ENCODE data around the gene PPP3R2.
"Not testable (repeated sequence)": the region's sequence is repeated elsewhere in the genome, so short reads cannot be mapped to it uniquely, and the experiment has no call there.

The PPP3R2 gene

DNA sequence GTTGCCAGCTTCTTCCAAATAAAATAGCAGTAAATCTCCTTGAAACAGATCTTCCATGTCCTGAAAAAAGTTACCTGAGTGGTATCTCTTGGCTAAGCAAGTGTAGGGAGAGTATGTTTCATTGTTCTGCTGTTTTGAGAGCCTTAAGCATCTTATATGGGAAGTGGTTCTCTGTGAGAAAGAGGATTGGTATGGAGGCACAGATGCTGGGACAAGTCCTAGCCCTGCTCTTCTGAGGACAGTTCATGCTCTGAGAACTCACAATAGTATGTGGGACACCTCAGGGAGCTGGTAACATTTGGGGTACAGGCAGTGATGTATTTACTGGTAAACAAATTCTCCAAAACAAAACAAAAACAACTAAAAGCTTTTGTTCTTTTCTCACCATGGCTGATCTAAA is 2.0 kb downstream of the PPP3R2 start:
- H3K79me2 ChIP-seq (ENCODE audit: insufficient read depth, low read length) = no peaks in the 10 kb centered on the region
- no peak overlapping the region for H3K4me2 ChIP-seq (ENCODE audit: low read length)
- H3K9ac ChIP-seq (ENCODE audit: low read length) = no peak overlapping the region
- H3K9me2 ChIP-seq (ENCODE audit: low read depth, low read length) = no peaks in the 10 kb centered on the region
- no peaks in the 10 kb centered on the region for H3F3A ChIP-seq (ENCODE audit: insufficient read depth, low read length)
- H3K4me3 ChIP-seq (ENCODE audit: low read depth, low read length, poor library complexity, severe bottlenecking) = no peak overlapping the region
- no peaks in the 10 kb centered on the region for H3K27me3 ChIP-seq (ENCODE audit: insufficient read depth, low read length)
- H2AFZ ChIP-seq (ENCODE audit: low read length) = no peak overlapping the region
- no peak overlapping the region for H3K27ac ChIP-seq (ENCODE audit: low read depth, low read length, poor library complexity, severe bottlenecking)
- H4K20me1 ChIP-seq (ENCODE audit: insufficient read depth, low read length) = no peaks in the 10 kb centered on the region
- no peaks in the 10 kb centered on the region for H3K36me3 ChIP-seq (ENCODE audit: insufficient read depth, low read length)
- H3K4me1 ChIP-seq (ENCODE audit: insufficient read depth, low read length, severe bottlenecking) = no peaks in the 10 kb centered on the region
- H3K9me3 ChIP-seq (ENCODE audit: low read length) = no peaks in the 10 kb centered on the region
- TF ChIP-seq, protein P1, sequence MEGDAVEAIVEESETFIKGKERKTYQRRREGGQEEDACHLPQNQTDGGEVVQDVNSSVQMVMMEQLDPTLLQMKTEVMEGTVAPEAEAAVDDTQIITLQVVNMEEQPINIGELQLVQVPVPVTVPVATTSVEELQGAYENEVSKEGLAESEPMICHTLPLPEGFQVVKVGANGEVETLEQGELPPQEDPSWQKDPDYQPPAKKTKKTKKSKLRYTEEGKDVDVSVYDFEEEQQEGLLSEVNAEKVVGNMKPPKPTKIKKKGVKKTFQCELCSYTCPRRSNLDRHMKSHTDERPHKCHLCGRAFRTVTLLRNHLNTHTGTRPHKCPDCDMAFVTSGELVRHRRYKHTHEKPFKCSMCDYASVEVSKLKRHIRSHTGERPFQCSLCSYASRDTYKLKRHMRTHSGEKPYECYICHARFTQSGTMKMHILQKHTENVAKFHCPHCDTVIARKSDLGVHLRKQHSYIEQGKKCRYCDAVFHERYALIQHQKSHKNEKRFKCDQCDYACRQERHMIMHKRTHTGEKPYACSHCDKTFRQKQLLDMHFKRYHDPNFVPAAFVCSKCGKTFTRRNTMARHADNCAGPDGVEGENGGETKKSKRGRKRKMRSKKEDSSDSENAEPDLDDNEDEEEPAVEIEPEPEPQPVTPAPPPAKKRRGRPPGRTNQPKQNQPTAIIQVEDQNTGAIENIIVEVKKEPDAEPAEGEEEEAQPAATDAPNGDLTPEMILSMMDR (IDR thresholded peaks at IDR 0.05; ENCODE audit: low read length) = no peak
- no peak for TF ChIP-seq EZH2 (IDR thresholded peaks at IDR 0.05; ENCODE audit: borderline replicate concordance, low read length)

DNA sequence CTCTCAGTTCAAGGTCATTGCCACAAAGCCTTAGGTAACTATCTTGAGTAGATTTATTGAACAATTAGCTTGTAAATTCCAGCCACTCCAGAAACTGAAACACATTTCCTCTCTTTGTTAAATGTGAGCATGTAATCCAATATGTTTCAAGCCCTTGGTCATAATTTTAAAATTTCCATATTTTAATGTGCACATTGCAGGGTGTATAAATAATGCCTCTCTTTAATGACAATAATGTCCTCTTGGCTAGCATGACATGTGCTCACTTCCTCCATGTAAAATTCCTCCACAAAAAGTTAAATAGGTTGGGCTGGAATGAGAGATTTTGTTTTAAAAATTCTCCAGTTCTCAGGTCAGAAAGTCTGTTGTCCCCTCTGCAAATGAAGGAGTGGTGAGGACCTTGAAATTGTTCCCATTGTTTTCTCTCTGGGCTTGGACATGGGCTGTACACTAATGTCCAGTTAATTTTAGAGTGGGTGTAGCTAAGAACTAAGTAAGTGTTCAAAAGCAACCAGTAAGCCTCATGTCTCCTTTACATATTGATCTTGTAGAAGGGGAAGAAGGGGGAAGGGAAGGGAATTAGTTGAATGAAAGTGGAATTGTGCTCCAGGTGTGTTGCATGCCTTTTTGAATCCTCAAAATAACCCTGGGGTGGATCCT is 2.9 kb downstream of the PPP3R2 start:
- no peak overlapping the region for H3K4me2 ChIP-seq (ENCODE audit: low read length)
- H3K9me3 ChIP-seq (ENCODE audit: low read length) = no peaks in the 10 kb centered on the region
- no peak overlapping the region for H2AFZ ChIP-seq (ENCODE audit: low read length)
- no peaks in the 10 kb centered on the region for H3K27me3 ChIP-seq (ENCODE audit: insufficient read depth, low read length)
- no peak overlapping the region for H3K4me3 ChIP-seq (ENCODE audit: low read depth, low read length, poor library complexity, severe bottlenecking)
- no peaks in the 10 kb centered on the region for H4K20me1 ChIP-seq (ENCODE audit: insufficient read depth, low read length)
- no peaks in the 10 kb centered on the region for H3K4me1 ChIP-seq (ENCODE audit: insufficient read depth, low read length, severe bottlenecking)
- H3F3A ChIP-seq (ENCODE audit: insufficient read depth, low read length) = no peaks in the 10 kb centered on the region
- no peak for TF ChIP-seq EZH2 (IDR thresholded peaks at IDR 0.05; ENCODE audit: borderline replicate concordance, low read length)
- TF ChIP-seq, protein P1 (IDR thresholded peaks at IDR 0.05; ENCODE audit: low read length) = no peak
- no peaks in the 10 kb centered on the region for H3K36me3 ChIP-seq (ENCODE audit: insufficient read depth, low read length)
- H3K9me2 ChIP-seq (ENCODE audit: low read depth, low read length) = no peaks in the 10 kb centered on the region
- no peaks in the 10 kb centered on the region for H3K79me2 ChIP-seq (ENCODE audit: insufficient read depth, low read length)
- H3K9ac ChIP-seq (ENCODE audit: low read length) = no peak overlapping the region
- H3K27ac ChIP-seq (ENCODE audit: low read depth, low read length, poor library complexity, severe bottlenecking) = no peak overlapping the region

GRCh38 chr9:101590901-101591300 is 3.9 kb downstream of the PPP3R2 start:
- H3K9me2 ChIP-seq (ENCODE audit: low read depth, low read length) = no peaks in the 10 kb centered on the region
- no peak overlapping the region for H3K4me3 ChIP-seq (ENCODE audit: low read depth, low read length, poor library complexity, severe bottlenecking)
- H3K79me2 ChIP-seq (ENCODE audit: insufficient read depth, low read length) = no peaks in the 10 kb centered on the region
- H3K9me3 ChIP-seq (ENCODE audit: low read length) = no peaks in the 10 kb centered on the region
- no peak for TF ChIP-seq EZH2 (IDR thresholded peaks at IDR 0.05; ENCODE audit: borderline replicate concordance, low read length)
- TF ChIP-seq, protein P1 (IDR thresholded peaks at IDR 0.05; ENCODE audit: low read length) = no peak
- no peak overlapping the region for H2AFZ ChIP-seq (ENCODE audit: low read length)
- no peaks in the 10 kb centered on the region for H3F3A ChIP-seq (ENCODE audit: insufficient read depth, low read length)
- H3K9ac ChIP-seq (ENCODE audit: low read length) = no peak overlapping the region
- no peaks in the 10 kb centered on the region for H4K20me1 ChIP-seq (ENCODE audit: insufficient read depth, low read length)
- H3K27ac ChIP-seq (ENCODE audit: low read depth, low read length, poor library complexity, severe bottlenecking) = no peak overlapping the region
- no peaks in the 10 kb centered on the region for H3K4me1 ChIP-seq (ENCODE audit: insufficient read depth, low read length, severe bottlenecking)
- H3K36me3 ChIP-seq (ENCODE audit: insufficient read depth, low read length) = no peaks in the 10 kb centered on the region
- H3K4me2 ChIP-seq (ENCODE audit: low read length) = no peak overlapping the region
- H3K27me3 ChIP-seq (ENCODE audit: insufficient read depth, low read length) = no peaks in the 10 kb centered on the region

- H3K27ac ChIP-seq (ENCODE audit: low read depth, low read length, poor library complexity, severe bottlenecking); H3K4me2 ChIP-seq (ENCODE audit: low read length); H3K9ac ChIP-seq (ENCODE audit: low read length); H3K9me3 ChIP-seq (ENCODE audit: low read length); H3K4me1 ChIP-seq (ENCODE audit: insufficient read depth, low read length, severe bottlenecking); H3K9me2 ChIP-seq (ENCODE audit: low read depth, low read length); H3K79me2 ChIP-seq (ENCODE audit: insufficient read depth, low read length); H3F3A ChIP-seq (ENCODE audit: insufficient read depth, low read length); H3K36me3 ChIP-seq (ENCODE audit: insufficient read depth, low read length); H3K4me3 ChIP-seq (ENCODE audit: low read depth, low read length, poor library complexity, severe bottlenecking); H3K27me3 ChIP-seq (ENCODE audit: insufficient read depth, low read length); H4K20me1 ChIP-seq (ENCODE audit: insufficient read depth, low read length); H2AFZ ChIP-seq (ENCODE audit: low read length): not testable (repeated sequence)
These were observed 4.7 kb downstream of the PPP3R2 start for GRCh38 chr9:101590074-101590473.
